HG03432 (cell line): ENCODE data around the gene ALOX12.

Source experiments
- ATAC-seq: cut with Tn5 transposase; IDR thresholded peaks from one replicate; pipeline ENCODE4 v1.9.1; 2021; ENCODE audit warnings: mild to moderate bottlenecking, moderate library complexity; ENCODE audit not compliant: unreplicated experiment

Gene ALOX12

DNA sequence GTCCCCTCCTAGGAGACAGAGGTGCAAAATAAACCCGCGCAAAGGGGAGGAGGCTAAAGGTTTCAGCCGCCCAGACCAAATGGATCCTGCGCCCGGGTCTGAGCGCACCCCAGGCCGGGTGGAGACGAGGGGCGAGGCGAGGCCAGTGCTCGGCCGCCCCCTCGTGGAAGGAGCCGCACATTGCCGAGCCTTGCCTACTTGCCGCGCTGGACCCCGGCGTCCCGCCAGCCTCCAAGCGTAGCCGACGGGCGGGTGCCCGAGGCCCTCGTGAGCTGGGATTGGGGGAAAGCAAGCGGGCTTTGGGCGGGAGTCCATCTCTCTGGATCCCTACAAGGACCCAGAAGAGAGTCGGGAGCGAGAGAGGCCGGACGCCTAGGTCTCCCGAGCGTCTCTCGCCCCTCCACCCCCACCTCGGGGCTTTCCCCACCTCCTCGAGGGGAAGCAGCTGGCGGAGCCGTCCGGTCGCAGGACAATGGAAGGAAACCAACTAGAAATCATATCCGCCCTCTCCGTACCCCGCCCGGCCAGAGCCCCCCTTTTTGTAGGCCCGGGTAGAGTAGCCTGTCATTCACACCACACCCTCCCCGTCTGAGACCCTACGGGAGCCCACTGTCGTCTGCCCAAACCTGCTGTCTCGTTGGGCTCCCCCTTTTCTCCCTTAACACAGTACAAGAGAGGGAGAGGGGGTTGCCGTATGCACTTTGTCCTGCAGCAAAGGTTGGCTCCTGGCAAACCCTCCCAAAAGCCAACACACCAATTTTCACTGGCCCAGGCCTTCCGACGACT lies 26.3 kb downstream of the ALOX12 start:
- peak; percentile 74 for ATAC-seq

DNA sequence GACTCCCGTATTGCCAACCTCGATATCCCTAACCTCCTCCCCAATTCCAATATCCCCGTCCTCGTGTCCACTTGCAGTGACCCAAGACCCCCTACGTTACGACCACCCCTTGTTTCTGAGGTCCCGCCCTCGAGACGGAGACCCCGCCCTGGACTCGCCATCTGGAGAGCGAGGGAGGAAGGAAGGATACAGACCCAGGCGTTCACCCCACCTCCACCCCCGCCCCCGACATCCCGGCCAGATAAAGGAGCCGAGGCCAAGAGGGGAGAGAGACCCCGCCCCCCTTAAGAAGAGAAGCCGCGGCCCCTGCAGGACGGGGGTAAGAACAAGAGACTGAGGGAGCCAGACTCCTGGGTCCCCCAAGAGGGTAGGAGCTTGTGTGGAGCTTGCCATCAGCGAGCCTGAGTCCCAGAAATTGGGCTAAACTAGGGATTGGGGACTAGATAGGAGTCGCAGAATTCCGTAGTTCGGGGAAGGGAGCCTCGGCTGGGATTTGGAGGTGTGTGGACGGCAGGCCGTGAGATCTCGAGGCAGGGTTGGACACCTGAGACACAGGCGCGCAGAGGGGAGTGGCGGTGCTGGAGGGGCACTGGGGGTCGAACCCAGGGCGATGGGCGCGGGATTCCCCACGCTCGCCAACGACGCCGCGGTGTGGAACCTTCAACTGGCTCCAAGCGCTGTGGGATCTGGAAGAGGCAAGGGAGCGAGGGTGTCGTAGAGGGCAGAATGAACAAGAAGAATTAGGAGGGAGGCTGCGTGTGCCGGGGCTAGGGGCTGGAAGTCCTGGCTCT lies 27.1 kb downstream of the ALOX12 start, which contains the start of gene BCL6B:
BCL6B (plus strand) TSS at position 270 of the 791 bp plus-strand sequence. CDS start 622 bp downstream, outside the sequence.
- no peak for ATAC-seq

DNA sequence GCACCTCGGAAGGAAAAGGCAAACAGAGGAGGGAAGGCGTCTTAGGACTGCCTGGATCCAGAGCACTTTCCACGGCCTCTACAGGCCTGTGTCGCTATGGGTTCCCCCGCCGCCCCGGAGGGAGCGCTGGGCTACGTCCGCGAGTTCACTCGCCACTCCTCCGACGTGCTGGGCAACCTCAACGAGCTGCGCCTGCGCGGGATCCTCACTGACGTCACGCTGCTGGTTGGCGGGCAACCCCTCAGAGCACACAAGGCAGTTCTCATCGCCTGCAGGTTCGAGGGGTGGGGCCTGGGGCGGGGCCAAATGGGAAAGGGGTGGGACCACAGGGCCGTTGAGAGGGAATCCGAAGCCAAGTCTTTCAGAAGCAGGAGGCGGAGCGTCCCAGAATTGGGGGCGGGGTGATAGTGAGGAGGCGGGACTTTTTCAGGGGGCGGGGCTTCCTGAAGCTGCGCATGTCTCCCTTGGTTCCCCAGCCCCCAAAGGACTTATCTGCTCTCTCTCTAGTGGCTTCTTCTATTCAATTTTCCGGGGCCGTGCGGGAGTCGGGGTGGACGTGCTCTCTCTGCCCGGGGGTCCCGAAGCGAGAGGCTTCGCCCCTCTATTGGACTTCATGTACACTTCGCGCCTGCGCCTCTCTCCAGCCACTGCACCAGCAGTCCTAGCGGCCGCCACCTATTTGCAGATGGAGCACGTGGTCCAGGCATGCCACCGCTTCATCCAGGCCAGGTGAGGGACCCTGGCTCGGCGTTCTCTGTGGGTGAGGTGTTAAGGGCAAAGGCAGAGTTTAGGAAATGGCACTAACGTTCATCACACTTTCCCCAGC lies 27.9 kb downstream of the ALOX12 start:
- ATAC-seq = no peak

DNA sequence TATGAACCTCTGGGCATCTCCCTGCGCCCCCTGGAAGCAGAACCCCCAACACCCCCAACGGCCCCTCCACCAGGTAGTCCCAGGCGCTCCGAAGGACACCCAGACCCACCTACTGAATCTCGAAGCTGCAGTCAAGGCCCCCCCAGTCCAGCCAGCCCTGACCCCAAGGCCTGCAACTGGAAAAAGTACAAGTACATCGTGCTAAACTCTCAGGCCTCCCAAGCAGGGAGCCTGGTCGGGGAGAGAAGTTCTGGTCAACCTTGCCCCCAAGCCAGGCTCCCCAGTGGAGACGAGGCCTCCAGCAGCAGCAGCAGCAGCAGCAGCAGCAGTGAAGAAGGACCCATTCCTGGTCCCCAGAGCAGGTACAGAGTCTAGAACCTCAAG lies 28.5 kb downstream of the ALOX12 start:
- no peak for ATAC-seq

DNA sequence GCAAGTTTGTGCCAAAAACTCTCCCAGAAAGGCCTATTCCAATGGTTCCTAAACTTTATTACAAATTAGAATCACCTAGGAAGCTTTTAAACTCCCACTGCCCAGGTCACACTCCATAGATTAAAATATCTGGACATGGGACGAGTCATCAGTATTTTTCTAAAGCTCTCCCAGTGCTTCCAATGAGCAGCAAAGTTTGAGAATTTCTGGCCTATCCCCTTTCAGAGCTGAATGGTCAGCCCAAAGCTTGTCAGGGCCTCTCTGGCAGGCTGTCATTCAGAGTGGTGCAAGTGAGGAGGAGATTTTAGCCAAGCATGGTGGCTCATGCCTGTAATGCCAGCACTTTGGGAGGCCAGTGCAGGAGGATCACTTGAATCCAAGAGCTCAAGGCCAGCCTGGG lies 29.4 kb downstream of the ALOX12 start:
- ATAC-seq = no peak

DNA sequence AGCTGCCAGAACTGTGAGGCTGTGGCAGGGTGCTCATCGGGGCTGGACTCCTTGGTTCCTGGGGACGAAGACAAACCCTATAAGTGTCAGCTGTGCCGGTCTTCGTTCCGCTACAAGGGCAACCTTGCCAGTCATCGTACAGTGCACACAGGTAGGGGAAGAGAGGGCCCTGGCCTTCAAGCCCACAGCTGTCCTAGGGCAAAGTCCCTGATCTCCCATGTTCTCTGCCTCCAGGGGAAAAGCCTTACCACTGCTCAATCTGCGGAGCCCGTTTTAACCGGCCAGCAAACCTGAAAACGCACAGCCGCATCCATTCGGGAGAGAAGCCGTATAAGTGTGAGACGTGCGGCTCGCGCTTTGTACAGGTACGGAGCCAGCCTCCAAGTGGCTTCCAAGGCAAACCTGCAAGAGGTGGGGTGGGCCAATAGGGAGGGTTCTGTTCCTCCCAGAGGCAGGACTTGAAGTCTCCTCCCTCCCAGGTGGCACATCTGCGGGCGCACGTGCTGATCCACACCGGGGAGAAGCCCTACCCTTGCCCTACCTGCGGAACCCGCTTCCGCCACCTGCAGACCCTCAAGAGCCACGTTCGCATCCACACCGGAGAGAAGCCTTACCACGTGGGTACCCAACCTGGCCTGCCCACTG lies 30.7 kb downstream of the ALOX12 start:
- no peak for ATAC-seq

DNA sequence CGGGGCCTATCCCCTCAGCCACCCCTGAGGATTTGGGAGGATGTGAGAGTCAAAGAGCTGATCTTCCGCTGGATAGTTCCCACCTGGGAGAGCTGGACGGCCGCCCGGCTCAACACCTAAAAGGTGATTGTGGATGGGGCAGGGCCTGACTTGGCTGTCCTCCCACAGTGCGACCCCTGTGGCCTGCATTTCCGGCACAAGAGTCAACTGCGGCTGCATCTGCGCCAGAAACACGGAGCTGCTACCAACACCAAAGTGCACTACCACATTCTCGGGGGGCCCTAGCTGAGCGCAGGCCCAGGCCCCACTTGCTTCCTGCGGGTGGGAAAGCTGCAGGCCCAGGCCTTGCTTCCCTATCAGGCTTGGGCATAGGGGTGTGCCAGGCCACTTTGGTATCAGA lies 31.5 kb downstream of the ALOX12 start:
- ATAC-seq = no peak

DNA sequence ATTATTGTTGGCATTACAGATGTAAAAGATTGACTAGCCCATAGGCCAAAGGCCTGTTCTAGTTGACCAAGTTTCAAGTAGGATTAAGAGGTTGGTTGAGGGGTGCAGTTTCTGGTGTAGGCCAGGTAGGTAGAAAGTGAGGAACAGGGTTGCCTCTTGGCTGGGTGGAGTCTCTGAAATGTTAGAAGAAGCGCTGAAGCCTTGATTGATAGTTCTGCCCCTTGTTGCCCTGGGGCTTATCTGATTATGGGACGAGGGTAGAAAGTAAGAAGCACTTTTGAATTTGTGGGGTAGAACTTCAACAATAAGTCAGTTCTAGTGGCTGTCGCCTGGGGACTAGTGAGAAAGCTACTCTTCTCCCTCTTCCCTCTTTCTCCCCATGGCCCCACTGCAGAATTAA lies 33.2 kb downstream of the ALOX12 start:
- no peak for ATAC-seq

DNA sequence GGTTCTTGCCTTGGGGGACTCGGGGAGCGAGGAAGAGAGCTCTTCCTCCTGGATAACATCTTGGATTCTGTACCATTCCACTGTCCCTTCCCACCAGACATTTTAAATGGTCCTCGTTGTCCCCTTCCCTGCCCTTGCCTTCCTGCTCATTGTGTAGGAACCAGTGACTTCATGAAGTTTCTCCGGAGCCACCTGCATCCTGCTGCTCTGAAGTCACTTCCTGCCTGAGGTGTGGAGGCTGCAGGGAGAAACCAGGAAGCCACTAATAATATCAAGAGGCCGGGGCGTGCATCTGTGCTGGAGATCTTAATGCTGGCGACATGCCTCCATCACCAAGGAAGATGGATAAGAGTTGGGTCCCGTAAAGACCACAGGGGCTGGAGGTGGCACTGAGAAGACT lies 33.8 kb downstream of the ALOX12 start:
- no peak for ATAC-seq

DNA sequence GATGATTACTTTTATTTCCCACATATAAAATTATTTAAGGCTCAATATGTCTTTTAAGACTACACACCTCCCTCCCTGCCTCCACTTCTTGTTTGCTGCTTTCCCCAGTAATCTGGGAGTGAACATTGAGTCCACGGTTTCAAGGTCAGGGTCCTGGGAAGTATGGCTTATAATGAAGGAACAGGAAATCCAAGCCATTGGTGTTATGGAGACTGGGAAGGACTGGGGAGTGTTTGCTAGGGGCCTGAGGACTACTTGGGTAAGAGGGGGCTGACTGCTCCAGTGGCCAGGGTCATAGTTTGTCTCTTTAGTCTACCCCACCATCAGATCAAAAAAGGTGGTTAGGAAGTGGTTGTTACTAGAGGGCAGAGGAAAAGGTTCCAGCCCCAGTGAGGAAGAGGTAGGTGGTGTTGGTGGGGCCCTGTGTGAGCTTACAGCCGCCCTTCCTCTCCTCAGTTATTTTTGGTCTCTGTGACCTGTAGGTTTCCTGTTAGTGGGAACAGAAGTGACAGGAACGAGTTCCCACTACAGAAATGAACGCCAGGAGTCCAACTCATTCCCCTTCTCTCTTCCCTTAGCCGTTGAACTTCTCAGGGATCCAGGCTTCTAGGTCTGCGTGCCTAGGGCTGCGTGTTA lies 39.2 kb downstream of the ALOX12 start:
- peak; percentile 18 for ATAC-seq

DNA sequence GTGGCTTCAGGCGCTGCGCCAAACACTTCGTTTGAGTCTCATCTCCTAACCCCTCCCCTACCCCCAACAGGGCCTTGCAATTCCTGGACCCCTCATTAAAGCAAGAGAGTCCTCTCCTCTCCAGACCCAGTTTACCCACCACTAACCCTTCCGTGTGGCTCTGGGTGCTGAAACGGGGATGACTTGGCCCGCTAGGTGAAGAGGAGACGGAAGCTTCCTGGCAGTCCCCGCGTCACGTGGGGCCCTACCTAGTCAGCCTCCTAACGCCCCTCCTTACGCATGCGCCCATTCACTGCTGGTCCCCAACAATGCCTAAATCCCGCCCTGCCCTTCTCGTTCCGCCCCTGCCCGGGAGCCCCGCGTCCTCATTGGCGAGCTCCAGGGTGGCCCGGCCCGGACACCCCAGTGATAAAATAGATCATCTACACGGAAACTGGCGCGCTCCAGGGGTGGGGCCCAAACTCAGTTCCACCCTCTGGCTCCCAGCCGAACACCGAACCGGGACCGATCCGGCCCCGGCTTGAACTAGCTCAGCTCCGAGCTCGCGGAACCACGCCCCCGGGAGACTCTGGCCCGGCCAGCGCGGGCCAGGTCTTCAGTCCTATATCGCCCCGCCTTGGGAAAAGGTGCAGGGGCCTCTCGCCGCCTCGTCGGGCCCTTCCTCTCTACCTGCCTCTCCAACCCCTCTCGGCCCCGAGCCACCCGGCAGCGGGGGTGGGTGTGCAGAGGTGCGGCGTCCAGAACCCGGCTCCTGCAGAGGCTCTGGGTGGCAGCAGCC lies 39.9 kb downstream of the ALOX12 start, which contains the start of gene SLC16A13:
SLC16A13 (plus strand) TSS at position 425 of the 778 bp plus-strand sequence. CDS start 368 bp downstream, outside the sequence.
- ATAC-seq = peak; percentile 87

DNA sequence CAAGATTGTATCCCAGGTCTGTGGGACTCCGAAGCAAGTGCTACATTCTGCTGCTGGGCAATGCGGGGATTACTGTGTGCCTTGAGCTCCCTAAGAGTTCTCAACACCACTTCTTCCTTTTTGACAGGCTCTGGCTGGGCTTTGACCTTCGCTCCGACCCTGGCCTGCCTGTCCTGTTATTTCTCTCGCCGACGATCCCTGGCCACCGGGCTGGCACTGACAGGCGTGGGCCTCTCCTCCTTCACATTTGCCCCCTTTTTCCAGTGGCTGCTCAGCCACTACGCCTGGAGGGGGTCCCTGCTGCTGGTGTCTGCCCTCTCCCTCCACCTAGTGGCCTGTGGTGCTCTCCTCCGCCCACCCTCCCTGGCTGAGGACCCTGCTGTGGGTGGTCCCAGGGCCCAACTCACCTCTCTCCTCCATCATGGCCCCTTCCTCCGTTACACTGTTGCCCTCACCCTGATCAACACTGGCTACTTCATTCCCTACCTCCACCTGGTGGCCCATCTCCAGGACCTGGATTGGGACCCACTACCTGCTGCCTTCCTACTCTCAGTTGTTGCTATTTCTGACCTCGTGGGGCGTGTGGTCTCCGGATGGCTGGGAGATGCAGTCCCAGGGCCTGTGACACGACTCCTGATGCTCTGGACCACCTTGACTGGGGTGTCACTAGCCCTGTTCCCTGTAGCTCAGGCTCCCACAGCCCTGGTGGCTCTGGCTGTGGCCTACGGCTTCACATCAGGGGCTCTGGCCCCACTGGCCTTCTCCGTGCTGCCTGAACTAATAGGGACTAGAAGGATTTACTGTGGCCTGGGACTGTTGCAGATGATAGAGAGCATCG lies 42.4 kb downstream of the ALOX12 start:
- no peak for ATAC-seq

DNA sequence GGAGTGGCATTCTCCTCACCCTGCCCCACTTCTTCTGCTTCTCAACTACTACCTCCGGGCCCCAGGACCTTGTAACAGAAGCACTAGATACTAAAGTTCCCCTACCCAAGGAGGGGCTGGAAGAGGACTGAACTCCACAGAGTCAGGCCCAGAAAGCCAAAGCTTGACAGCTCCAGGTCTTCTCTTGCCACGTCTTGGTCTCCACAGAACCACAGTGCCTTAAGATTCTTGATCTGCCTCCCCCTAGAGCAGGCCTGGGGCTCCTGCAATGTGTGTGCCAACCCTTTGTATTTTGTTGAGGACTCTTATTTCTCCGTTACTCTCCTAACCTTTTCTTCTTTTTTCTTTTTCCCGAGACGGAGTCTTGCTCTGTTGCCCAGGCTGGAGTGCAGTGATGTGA lies 44.0 kb downstream of the ALOX12 start:
- no peak for ATAC-seq

DNA sequence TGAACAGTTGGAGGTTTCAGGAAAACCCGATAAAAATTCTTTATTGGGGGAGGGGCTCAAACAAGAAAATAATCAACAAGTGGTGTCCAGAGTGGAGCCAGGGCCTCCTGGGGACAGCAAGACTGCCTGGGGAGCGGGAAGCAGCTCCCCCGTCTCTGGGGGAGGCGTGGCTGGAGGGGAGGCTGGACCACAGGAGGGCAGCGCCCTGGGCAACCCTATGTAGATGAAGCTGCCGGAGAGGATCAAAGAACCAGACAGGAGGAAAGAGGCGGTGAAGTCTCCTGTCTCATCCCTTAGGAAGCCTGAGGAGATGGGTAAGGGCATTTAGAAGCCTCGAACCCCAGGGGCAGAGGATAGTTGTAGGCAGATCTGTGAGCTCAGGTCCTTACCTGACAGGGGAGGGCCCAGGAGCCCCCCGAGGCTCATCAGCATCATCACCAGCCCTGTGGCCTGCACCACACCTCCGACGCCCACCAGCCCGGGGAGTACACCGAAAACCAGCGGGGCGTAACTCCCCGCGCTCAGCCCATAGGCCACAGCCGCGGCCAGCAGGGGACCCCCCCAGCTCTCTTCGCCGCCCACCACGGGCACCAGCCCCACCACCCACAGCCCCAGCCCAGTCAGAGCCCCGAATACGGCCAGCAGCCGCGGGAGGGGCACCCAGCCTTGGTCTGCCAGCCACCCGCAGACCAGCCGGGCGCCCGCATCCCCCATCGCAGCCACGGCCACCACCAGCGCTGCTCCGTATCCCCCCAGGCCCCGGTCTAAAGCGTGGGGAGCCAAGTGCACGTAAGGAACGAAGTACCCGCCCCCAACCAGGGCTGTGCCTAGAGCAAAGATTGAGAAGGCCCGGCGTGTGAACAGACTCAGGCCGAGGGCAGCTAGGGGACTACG lies 46.0 kb downstream of the ALOX12 start:
- no peak for ATAC-seq

DNA sequence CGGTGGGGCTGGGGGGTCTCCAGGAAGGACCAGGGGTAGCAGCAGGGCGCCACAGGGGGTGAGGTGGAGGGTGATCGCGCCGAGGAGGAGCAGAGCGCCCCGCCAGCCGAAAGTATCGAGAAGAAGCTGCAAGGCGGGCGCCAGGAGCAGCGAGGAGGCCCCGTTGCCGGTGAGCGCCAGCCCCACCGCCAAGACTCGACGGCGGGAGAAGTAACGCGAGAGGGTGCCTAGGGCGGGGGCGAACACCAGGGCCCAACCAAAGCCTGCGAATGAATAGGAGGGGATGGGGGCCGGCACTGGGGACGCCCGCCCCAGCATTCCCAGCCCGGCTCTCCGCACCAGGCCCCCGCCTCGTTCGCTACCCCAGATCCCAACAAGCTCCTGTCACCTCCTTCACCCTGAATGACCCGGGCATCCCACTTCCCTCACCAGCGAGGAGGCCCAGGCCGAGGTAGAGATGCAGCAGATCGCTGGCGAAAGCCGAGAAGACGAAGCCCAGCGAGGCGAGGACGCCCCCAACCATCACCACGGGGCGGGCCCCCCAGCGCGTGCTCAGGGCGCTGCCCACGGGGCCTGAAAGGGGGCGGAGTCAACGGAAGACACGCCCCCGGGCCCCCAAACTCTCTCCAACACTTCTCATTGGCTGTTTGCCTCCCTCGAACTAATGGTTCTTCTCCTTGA lies 46.8 kb downstream of the ALOX12 start:
- no peak for ATAC-seq

DNA sequence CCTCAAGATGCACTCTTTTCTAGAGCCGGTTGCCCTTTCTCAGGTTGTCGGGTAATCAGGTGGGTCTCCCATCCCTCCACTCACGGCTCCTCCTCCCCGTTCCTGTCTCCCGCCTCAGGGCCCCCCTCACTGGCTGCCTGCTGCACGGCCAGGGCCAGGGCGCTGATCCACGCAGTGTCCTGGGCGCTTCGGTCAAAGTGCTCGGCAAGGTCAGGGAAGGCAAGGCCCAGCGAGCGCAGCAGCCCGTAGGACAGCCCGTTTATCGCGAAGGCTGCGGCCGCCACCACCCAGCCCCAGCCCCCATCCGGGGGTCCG lies 47.3 kb downstream of the ALOX12 start:
- ATAC-seq = no peak
